ENCODE measurements around the gene SFMBT1.
A peak's percentile ranks its signal among the peaks of the same experiment; 100 is the strongest.

The SFMBT1 gene

GRCh38 chr3:53046171-53047170 lies 598 bp upstream of the SFMBT1 start:
- no peaks in the 10 kb centered on the region for H3K9me2 ChIP-seq (replicated peaks; ENCODE audit: control insufficient read depth, low read length)
- peaks cover 29% of the 10 kb centered on the region for H3F3A ChIP-seq (ENCODE audit: control insufficient read depth, insufficient read depth)
- no peaks in the 10 kb centered on the region for H3K36me3 ChIP-seq (ENCODE audit: control insufficient read depth, low read length)
- peaks cover 26% of the 10 kb centered on the region for H3K27me3 ChIP-seq (ENCODE audit: control insufficient read depth, low read length)
- peaks cover 10% of the 10 kb centered on the region; the same call in 1 of the 2 replicates for H4K20me1 ChIP-seq (ENCODE audit: control insufficient read depth, insufficient read depth, low read depth, low read length)
- H3K4me1 ChIP-seq (ENCODE audit: control insufficient read depth, low read length) = peaks cover 35% of the 10 kb centered on the region
- peaks cover 27% of the 10 kb centered on the region for H3K79me2 ChIP-seq (ENCODE audit: control insufficient read depth, low read length)
- no peak overlapping the region for H3K27ac ChIP-seq (ENCODE audit: low read depth, low read length)
- no peak for TF ChIP-seq EZH2phosphoT487 (IDR thresholded peaks at IDR 0.05; ENCODE audit: borderline replicate concordance, low read length)
- peak; percentile 67 for TF ChIP-seq CTCF (IDR thresholded peaks at IDR 0.05; ENCODE audit: low read depth, low read length, poor library complexity, severe bottlenecking)
- no peaks in the 10 kb centered on the region for H3K9me3 ChIP-seq (ENCODE audit: control insufficient read depth, insufficient read depth, low read length)
- peak overlapping the region; percentile 86 for H3K4me3 ChIP-seq (ENCODE audit: low read length)
- H3K4me2 ChIP-seq (ENCODE audit: low read length) = peak overlapping the region; percentile 89

- H3K27ac ChIP-seq (ENCODE audit: low read depth, low read length) = no peak overlapping the region
- H4K20me1 ChIP-seq (ENCODE audit: control insufficient read depth, insufficient read depth, low read depth, low read length) = peaks cover 10% of the 10 kb centered on the region; the same call in 1 of the 2 replicates
- peaks cover 40% of the 10 kb centered on the region for H3K79me2 ChIP-seq (ENCODE audit: control insufficient read depth, low read length)
- H3K9me2 ChIP-seq (replicated peaks; ENCODE audit: control insufficient read depth, low read length) = no peaks in the 10 kb centered on the region
- H3K4me2 ChIP-seq (ENCODE audit: low read length) = peak overlapping the region; percentile 89
- peaks cover 43% of the 10 kb centered on the region for H3K4me1 ChIP-seq (ENCODE audit: control insufficient read depth, low read length)
- H3K27me3 ChIP-seq (ENCODE audit: control insufficient read depth, low read length) = peaks cover 26% of the 10 kb centered on the region
- no peaks in the 10 kb centered on the region for H3K36me3 ChIP-seq (ENCODE audit: control insufficient read depth, low read length)
- no peak for TF ChIP-seq CTCF (IDR thresholded peaks at IDR 0.05; ENCODE audit: low read depth, low read length, poor library complexity, severe bottlenecking)
- no peak for TF ChIP-seq EZH2phosphoT487 (IDR thresholded peaks at IDR 0.05; ENCODE audit: borderline replicate concordance, low read length)
- H3K9me3 ChIP-seq (ENCODE audit: control insufficient read depth, insufficient read depth, low read length) = no peaks in the 10 kb centered on the region
- peaks cover 29% of the 10 kb centered on the region for H3F3A ChIP-seq (ENCODE audit: control insufficient read depth, insufficient read depth)
- peak overlapping the region; percentile 85 for H3K4me3 ChIP-seq (ENCODE audit: low read length)
Measured at GRCh38 chr3:53044711-53045517, 959 bp downstream of the SFMBT1 start.

- Histone ChIP-seq H3K9me2 (replicated peaks; ENCODE audit: control insufficient read depth, low read length) (no peaks in the 10 kb centered on the region), H3K27me3 (ENCODE audit: control insufficient read depth, low read length) (peaks cover 26% of the 10 kb centered on the region), H3K79me2 (ENCODE audit: control insufficient read depth, low read length) (peaks cover 43% of the 10 kb centered on the region), H3K4me2 (ENCODE audit: low read length) (peak overlapping the region; percentile 89), H3K4me1 (ENCODE audit: control insufficient read depth, low read length) (peaks cover 44% of the 10 kb centered on the region), H3K36me3 (ENCODE audit: control insufficient read depth, low read length) (no peaks in the 10 kb centered on the region), H3K27ac (ENCODE audit: low read depth, low read length) (no peak overlapping the region), H4K20me1 (ENCODE audit: control insufficient read depth, insufficient read depth, low read depth, low read length) (peaks cover 10% of the 10 kb centered on the region; the same call in 1 of the 2 replicates), H3K4me3 (ENCODE audit: low read length) (peak overlapping the region; percentile 85), H3F3A (ENCODE audit: control insufficient read depth, insufficient read depth) (peaks cover 29% of the 10 kb centered on the region), H3K9me3 (ENCODE audit: control insufficient read depth, insufficient read depth, low read length) (no peaks in the 10 kb centered on the region)
- TF ChIP-seq CTCF (IDR thresholded peaks at IDR 0.05; ENCODE audit: low read depth, low read length, poor library complexity, severe bottlenecking) = no peak
- TF ChIP-seq EZH2phosphoT487 (IDR thresholded peaks at IDR 0.05; ENCODE audit: borderline replicate concordance, low read length) = no peak
Measured at GRCh38 chr3:53044371-53044710, 1.5 kb downstream of the SFMBT1 start.
